ENCODE results near the gene NAPA.

DNA sequence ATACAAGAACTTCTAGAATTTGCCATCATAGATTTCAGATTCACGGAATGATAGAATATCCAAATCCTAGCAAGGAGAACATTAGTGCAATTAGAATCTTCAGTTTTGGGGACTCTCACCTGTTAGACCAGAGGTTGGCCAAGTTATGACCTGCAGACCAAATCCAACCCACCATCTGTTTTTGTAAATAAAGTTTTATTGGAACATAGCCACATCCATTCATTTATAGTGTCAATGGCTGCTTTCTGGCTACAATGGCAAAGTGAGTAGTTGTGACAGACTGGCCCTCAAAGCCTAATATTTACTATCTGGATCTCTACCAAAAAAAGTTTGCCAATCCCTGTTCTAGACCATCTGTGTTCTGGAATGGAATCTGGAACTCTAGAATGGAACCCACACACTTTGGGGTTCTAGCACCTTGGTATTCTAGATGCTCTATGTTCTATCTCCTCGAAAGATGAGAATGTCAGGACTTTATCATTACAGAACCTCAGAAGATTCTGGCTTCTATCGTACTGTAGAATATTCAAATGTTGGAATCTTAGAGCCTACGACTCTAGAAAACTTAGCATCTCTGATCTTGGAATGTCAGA, 33.3 kb downstream of the NAPA start:
- TF ChIP-seq, protein P1, sequence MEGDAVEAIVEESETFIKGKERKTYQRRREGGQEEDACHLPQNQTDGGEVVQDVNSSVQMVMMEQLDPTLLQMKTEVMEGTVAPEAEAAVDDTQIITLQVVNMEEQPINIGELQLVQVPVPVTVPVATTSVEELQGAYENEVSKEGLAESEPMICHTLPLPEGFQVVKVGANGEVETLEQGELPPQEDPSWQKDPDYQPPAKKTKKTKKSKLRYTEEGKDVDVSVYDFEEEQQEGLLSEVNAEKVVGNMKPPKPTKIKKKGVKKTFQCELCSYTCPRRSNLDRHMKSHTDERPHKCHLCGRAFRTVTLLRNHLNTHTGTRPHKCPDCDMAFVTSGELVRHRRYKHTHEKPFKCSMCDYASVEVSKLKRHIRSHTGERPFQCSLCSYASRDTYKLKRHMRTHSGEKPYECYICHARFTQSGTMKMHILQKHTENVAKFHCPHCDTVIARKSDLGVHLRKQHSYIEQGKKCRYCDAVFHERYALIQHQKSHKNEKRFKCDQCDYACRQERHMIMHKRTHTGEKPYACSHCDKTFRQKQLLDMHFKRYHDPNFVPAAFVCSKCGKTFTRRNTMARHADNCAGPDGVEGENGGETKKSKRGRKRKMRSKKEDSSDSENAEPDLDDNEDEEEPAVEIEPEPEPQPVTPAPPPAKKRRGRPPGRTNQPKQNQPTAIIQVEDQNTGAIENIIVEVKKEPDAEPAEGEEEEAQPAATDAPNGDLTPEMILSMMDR (IDR thresholded peaks at IDR 0.05) = no peak
- TF ChIP-seq POLR2A (IDR thresholded peaks at IDR 0.05) = no peak
- TF ChIP-seq POLR2AphosphoS5 (IDR thresholded peaks at IDR 0.05) = no peak

Measured in breast epithelium (tissue), 3 donors.